IMR-90 (cell line): ENCODE measurements around the gene PRKCE. TPM values are rescaled to one million over a fixed set of nuclear protein-coding genes. Genes with fewer than 3 reads are reported as not detected.

Source experiments
- ATAC-seq: fragments of 200-7000 bp; cut with Tn5 transposase; 2 replicates; pipeline ENCODE4 v1.9.1; 2020; ENCODE audit warnings: low read depth, mild to moderate bottlenecking, moderate library complexity
- BruUV-seq: library from RNA; stranded (reverse); fragments of 400-500 nt; replicated peaks from 2 replicates; lab custom pipeline; 2021; lab: Mats Ljungman, UMichigan
- CTCF ChIA-PET: fragments of 300-600 bp; formaldehyde crosslinking; extraction: SDS; loops from one replicate; lab custom pipeline; 2021; ENCODE audit warnings: antibody characterized with exemption; lab: Yijun Ruan, JAX
- POLR2A ChIA-PET: fragments of 300-600 bp; sonication (Branson Sonifier 250); formaldehyde crosslinking; loops from one replicate; lab custom pipeline; 2022; ENCODE audit warnings: antibody characterized with exemption; ENCODE audit not compliant: unreplicated experiment; lab: Charles Lee
- DNase-seq: peaks from one replicate; pipeline ENCODE4 v3.0.0; 2013
- H2AFZ ChIP-seq: replicated peaks from 2 replicates; pipeline ENCODE3; 2013; ENCODE audit warnings: low read length, mild to moderate bottlenecking; ENCODE audit not compliant: poor library complexity
- H2AK5ac ChIP-seq: 2 replicates; pipeline ENCODE4 v1.6.1; 2013; ENCODE audit warnings: low read depth, low read length, inconsistent platforms
- H2AK9ac ChIP-seq: replicated peaks from 2 replicates; pipeline ENCODE3; 2013; ENCODE audit warnings: mild to moderate bottlenecking, low read depth, low read length, moderate library complexity; ENCODE audit not compliant: poor library complexity
- H2BK120ac ChIP-seq: 2 replicates; pipeline ENCODE4 v1.6.1; 2013; ENCODE audit warnings: low read depth, low read length, inconsistent platforms
- H2BK15ac ChIP-seq: 3 replicates; pipeline ENCODE4 v1.6.1; 2013; ENCODE audit warnings: low read depth, low read length, inconsistent platforms
- H2BK20ac ChIP-seq: 2 replicates; pipeline ENCODE4 v1.6.1; 2013; ENCODE audit warnings: low read depth, mild to moderate bottlenecking, inconsistent platforms, low read length, moderate library complexity
- H2BK5ac ChIP-seq: 2 replicates; pipeline ENCODE4 v1.6.1; 2013; ENCODE audit warnings: mild to moderate bottlenecking, low read depth, low read length, inconsistent platforms; ENCODE audit not compliant: poor library complexity, severe bottlenecking
- H3K14ac ChIP-seq: replicated peaks from 2 replicates; pipeline ENCODE4 v1.6.1; 2013; ENCODE audit warnings: low read depth, low read length, inconsistent platforms
- H3K18ac ChIP-seq: 2 replicates; pipeline ENCODE4 v1.6.1; 2013; ENCODE audit warnings: low read depth, low read length, control low read depth
- H3K23ac ChIP-seq: 2 replicates; pipeline ENCODE4 v1.6.1; 2013; ENCODE audit warnings: low read depth, low read length, inconsistent platforms
- H3K27ac ChIP-seq: 2 replicates; pipeline ENCODE4 v1.5.1; 2013; ENCODE audit warnings: mild to moderate bottlenecking, control low read depth, low read length; ENCODE audit not compliant: insufficient read depth
- H3K27me3 ChIP-seq: 2 replicates; pipeline ENCODE4 v1.6.1; 2013; ENCODE audit warnings: low read length; ENCODE audit not compliant: control insufficient read depth, insufficient read depth
- H3K36me3 ChIP-seq: 2 replicates; pipeline ENCODE4 v1.6.1; 2013; ENCODE audit warnings: low read length, mixed read lengths; ENCODE audit not compliant: control insufficient read depth, insufficient read depth
- H3K4ac ChIP-seq: 2 replicates; pipeline ENCODE4 v1.6.1; 2013; ENCODE audit warnings: low read depth, low read length, inconsistent platforms
- H3K4me1 ChIP-seq: 2 replicates; pipeline ENCODE4 v1.6.1; 2013; ENCODE audit warnings: low read length, mixed read lengths; ENCODE audit not compliant: control insufficient read depth, insufficient read depth
- H3K4me2 ChIP-seq: 2 replicates; pipeline ENCODE4 v1.6.1; 2013; ENCODE audit warnings: low read depth, mild to moderate bottlenecking, control low read depth, low read length, moderate library complexity
- H3K4me3 ChIP-seq: 2 replicates; pipeline ENCODE4 v1.5.1; 2013; ENCODE audit warnings: low read depth, mild to moderate bottlenecking, control low read depth, low read length, moderate library complexity; ENCODE audit not compliant: insufficient read depth
- H3K56ac ChIP-seq: 2 replicates; pipeline ENCODE4 v1.6.1; 2013; ENCODE audit warnings: low read length, inconsistent platforms; ENCODE audit not compliant: insufficient read depth; ENCODE audit errors: extremely low read depth
- H3K79me1 ChIP-seq, 2 experiments: 2 replicates each; pipeline ENCODE4 v1.6.1; 2013; ENCODE audit warnings: low read length in 2 of 2, inconsistent platforms in 1 of 2, low read depth in 1 of 2
- H3K9ac ChIP-seq: 2 replicates; pipeline ENCODE4 v1.6.1; 2013; ENCODE audit warnings: low read depth, low read length, control low read depth
- H3K9me1 ChIP-seq: 2 replicates; pipeline ENCODE4 v1.6.1; 2013; ENCODE audit warnings: low read length, inconsistent platforms; ENCODE audit not compliant: insufficient read depth
- H3K9me3 ChIP-seq: 2 replicates; pipeline ENCODE4 v1.6.1; 2013; ENCODE audit warnings: low read length; ENCODE audit not compliant: control insufficient read depth, insufficient read depth
- H4K20me1 ChIP-seq: 2 replicates; pipeline ENCODE4 v1.6.1; 2013; ENCODE audit warnings: low read length, inconsistent platforms; ENCODE audit not compliant: insufficient read depth
- H4K5ac ChIP-seq: 2 replicates; pipeline ENCODE4 v1.6.1; 2013; ENCODE audit warnings: mild to moderate bottlenecking, low read depth, low read length, control low read depth
- H4K8ac ChIP-seq, 2 experiments: 2 replicates each; pipeline ENCODE4 v1.6.1; 2013; ENCODE audit warnings: low read depth in 2 of 2, low read length in 2 of 2, control low read depth in 1 of 2, inconsistent platforms in 1 of 2
- H4K91ac ChIP-seq: 2 replicates; pipeline ENCODE4 v1.6.1; 2013; ENCODE audit warnings: low read depth, low read length, inconsistent platforms; ENCODE audit not compliant: insufficient read depth
- CEBPB ChIP-seq: IDR thresholded peaks from 2 replicates; pipeline ENCODE4 v1.6.1; 2012; ENCODE audit warnings: low read depth, low read length, improper control_type of control experiment
- CTCF ChIP-seq: conservative IDR thresholded peaks from 2 replicates; pipeline ENCODE4 v1.5.1; 2012; ENCODE audit warnings: mild to moderate bottlenecking, low read depth, low read length, improper control_type of control experiment
- FOS ChIP-seq: fragments of 150-350 bp; IDR thresholded peaks from 2 replicates; pipeline ENCODE4 v1.6.1; 2016; ENCODE audit warnings: low read depth, low read length
- MAZ ChIP-seq: IDR thresholded peaks from 2 replicates; pipeline ENCODE4 v1.6.1; 2012; ENCODE audit warnings: low read depth, mild to moderate bottlenecking, low read length, improper control_type of control experiment, moderate library complexity, borderline replicate concordance
- NFE2L2 ChIP-seq: fragments of 150-350 bp; IDR thresholded peaks from 2 replicates; pipeline ENCODE4 v1.6.1; 2016; ENCODE audit warnings: low read depth, mild to moderate bottlenecking, low read length
- POLR2A ChIP-seq: IDR thresholded peaks from 2 replicates; pipeline ENCODE4 v1.6.1; 2012; ENCODE audit warnings: mild to moderate bottlenecking, low read depth, low read length
- USF2 ChIP-seq: fragments of 150-350 bp; IDR thresholded peaks from 2 replicates; pipeline ENCODE4 v1.6.1; 2017; ENCODE audit warnings: mild to moderate bottlenecking, antibody characterized with exemption, low read length, low read depth
- dilution Hi-C: fragments of 300-500 bp; cut with HindIII; formaldehyde crosslinking; loops from one replicate; pipeline ENCODE4 v1.14.3; 2018; ENCODE audit warnings: low sequenced_read_pairs; ENCODE audit not compliant: unreplicated experiment
- in situ Hi-C: fragments of 300-500 bp; cut with MboI; formaldehyde crosslinking; loops from 3 replicates; pipeline ENCODE4 v1.14.3; 2019; ENCODE audit warnings: low sequenced_read_pairs, inconsistent platforms, mixed read lengths
- intact Hi-C: fragments of 100-400 bp; cut with micrococcal nuclease; formaldehyde crosslinking; loops from 2 replicates; pipeline ENCODE4 v1.10.0; 2022
- polyA plus RNA-seq, 3 experiments: library from polyadenylated mRNA; depleted of rRNA; stranded (reverse); fragments of >200 nt; gene quantifications; 2 replicates each; pipeline ENCODE4 v1.2.3, GENCODE V29; 2012; ENCODE audit warnings: low replicate concordance in 1 of 3
- total RNA-seq: library from RNA; depleted of rRNA; stranded (reverse); fragments of >200 nt; gene quantifications from 2 replicates; pipeline ENCODE4 v1.2.3, GENCODE V29; 2012
- TF ChIP-seq, protein P1 (sequence below): fragments of 150-350 bp; IDR thresholded peaks from 2 replicates; pipeline ENCODE4 v1.6.1; 2016; ENCODE audit warnings: low read depth, mild to moderate bottlenecking, low read length, moderate library complexity, borderline replicate concordance

The PRKCE gene
- total and polyA plus RNA-seq, 2 of the 4 experiments (the other 2 are of a cell fraction), result 8.1 to 32.4 TPM

DNA sequence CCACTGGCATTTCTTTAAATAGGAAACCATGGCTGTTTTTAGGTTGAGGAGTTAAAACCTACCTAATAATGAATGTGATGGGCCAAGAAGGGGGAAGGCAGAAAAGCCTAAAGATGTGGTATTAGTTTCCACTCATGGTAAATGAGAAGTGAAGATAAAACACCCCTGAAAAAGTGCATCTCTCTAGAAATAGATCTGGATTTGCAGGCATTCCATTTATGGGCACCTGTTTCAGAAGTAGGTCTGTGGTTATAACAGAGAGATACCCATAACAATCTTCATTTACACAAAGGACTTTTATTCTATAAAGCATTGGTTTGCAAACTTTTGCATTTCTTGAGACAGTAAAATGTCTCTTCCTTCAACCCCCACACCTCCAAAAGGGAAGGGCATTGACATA, 62.1 kb downstream of the PRKCE start:
- Histone ChIP-seq H3K4me2 (no peak overlapping the region), H3K4me1 (no peaks in the 10 kb centered on the region), H3K4me3 (no peak overlapping the region), H3K18ac (no peak overlapping the region), H4K5ac (no peak overlapping the region), H2BK20ac (no peak overlapping the region), H4K8ac (no peak overlapping the region), H3K9me1 (peaks cover 11% of the 10 kb centered on the region), H2BK5ac (no peak overlapping the region), H3K9me3 (no peaks in the 10 kb centered on the region), H2AK9ac (no peak overlapping the region), H2BK120ac (no peak overlapping the region), H3K36me3 (no peaks in the 10 kb centered on the region), H3K27ac (no peak overlapping the region), H3K56ac (no peak overlapping the region), H2BK15ac (no peak overlapping the region), H3K23ac (no peak overlapping the region), H3K4ac (no peak overlapping the region), H3K14ac (no peak overlapping the region), H2AFZ (no peak overlapping the region), H4K20me1 (peaks cover 8% of the 10 kb centered on the region; the same call in 1 of the 2 replicates), H4K91ac (no peak overlapping the region), H3K79me1 (peaks cover 0 to 22% of the 10 kb centered on the region in 2 experiments; a peak in 3 of 4 replicates), H2AK5ac (no peak overlapping the region), H3K9ac (no peak overlapping the region), H3K27me3 (no peaks in the 10 kb centered on the region)
- intact Hi-C loops, result no loop called here
- no TSS peak for BruUV-seq
- DNase-seq, result no peak
- no peak for ATAC-seq
- POLR2A ChIA-PET, result no interaction called here
- TF ChIP-seq FOS (no peak), CEBPB (no peak), CTCF (no peak), NFE2L2 (no peak), POLR2A (no peak), USF2 (no peak), MAZ (no peak)
- TF ChIP-seq, protein P1, sequence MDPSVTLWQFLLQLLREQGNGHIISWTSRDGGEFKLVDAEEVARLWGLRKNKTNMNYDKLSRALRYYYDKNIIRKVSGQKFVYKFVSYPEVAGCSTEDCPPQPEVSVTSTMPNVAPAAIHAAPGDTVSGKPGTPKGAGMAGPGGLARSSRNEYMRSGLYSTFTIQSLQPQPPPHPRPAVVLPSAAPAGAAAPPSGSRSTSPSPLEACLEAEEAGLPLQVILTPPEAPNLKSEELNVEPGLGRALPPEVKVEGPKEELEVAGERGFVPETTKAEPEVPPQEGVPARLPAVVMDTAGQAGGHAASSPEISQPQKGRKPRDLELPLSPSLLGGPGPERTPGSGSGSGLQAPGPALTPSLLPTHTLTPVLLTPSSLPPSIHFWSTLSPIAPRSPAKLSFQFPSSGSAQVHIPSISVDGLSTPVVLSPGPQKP, result no peak
- in situ Hi-C loops, result no loop called here
- CTCF ChIA-PET, result no interaction called here
- dilution Hi-C loops, result no loop called here
